Stimulated activated CD4-positive, alpha-beta T cell treated with anti-CD3 and anti-CD28 coated beads, Interleukin-2, amount 100 ng/mL, for 4 hours (primary cell): Measurements from ENCODE around the gene ARNT2.

ENCODE experiments used
- DNase-seq: peaks from one replicate; pipeline ENCODE4 v3.0.0-alpha.2; 2020; ENCODE audit warnings: low read depth

Gene ARNT2

DNA sequence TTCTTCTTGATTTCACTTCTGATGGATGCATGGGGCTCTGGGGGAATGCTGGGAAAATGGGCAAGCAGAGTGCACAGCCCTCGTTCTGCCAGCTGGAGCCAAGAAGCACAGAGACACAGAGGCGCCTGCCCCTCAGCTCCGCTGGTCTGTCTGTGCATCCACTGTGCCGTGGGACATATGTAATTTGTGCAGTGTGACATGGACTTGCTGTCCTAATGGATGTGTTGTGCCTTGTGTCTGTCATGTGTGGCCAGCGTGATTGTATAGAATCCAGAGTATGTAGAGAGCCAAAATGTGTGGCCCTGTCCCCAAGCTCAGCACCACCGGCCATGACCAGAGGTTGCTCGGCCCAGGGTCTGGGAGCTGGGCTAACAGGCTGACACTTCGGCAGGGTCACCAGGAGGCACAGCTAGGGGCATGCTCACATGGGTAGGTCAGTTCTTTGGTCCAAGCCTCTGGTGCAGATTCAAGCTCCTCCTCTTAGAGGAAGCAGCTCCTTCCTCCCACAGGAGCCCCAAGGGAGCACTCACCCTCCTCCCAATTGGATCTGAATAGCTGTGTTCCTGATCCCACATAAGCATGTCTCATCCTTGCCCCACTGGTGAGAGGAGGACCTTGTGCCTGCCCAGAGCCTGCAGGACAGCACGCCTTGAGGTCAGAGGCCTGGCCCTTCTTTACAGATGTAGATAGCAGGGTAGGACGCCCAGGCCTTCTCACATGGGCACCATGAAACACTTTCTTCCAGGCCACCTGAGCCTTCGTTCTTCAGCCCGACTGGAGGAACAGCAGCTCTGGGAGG is 190.1 kb downstream of the ARNT2 start:
- DNase-seq: no peak

DNA sequence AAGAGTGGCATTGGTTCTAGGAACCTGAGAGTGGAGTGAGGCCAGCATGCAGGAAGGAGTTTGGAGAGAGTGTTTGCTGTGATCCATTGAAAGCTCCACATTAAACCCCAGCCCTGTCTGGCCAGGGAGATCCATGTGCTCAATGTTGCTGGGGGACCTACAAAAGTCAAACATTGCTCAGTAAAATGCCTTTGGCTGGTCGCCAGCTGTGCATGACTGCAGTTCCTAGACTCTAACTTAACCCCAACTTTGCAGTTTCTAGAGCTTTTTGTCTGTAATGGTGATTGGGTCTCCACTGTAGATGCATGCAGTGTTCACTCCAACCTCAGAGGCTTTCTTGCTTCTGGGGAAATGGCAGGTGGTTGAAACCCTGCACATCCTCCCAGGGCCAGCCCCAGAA is 191.2 kb downstream of the ARNT2 start:
- no peak for DNase-seq

GRCh38 chr15:80596521-80596976 is 192.4 kb downstream of the ARNT2 start:
- DNase-seq: no peak

GRCh38 chr15:80597076-80597475 is 192.9 kb downstream of the ARNT2 start:
- no peak for DNase-seq

GRCh38 chr15:80599359-80599758 is 195.2 kb downstream of the ARNT2 start:
- DNase-seq: no peak

- no peak for DNase-seq
These were observed 196.4 kb downstream of the ARNT2 start for GRCh38 chr15:80600626-80601025.

GRCh38 chr15:80601256-80601655 is 197.1 kb downstream of the ARNT2 start:
- no peak for DNase-seq

- no peak for DNase-seq
These were observed 200.7 kb downstream of the ARNT2 start for GRCh38 chr15:80604583-80605575.

GRCh38 chr15:80605591-80606150 is 201.5 kb downstream of the ARNT2 start:
- no peak for DNase-seq

- no peak for DNase-seq
These were observed 202.4 kb downstream of the ARNT2 start for GRCh38 chr15:80606511-80607071.

- DNase-seq: no peak
These were observed 203.3 kb downstream of the ARNT2 start for GRCh38 chr15:80607287-80607980.

- no peak for DNase-seq
These were observed 204.5 kb downstream of the ARNT2 start for GRCh38 chr15:80608688-80609087.

- DNase-seq: no peak
These were observed 204.9 kb downstream of the ARNT2 start for GRCh38 chr15:80609091-80609490.

DNA sequence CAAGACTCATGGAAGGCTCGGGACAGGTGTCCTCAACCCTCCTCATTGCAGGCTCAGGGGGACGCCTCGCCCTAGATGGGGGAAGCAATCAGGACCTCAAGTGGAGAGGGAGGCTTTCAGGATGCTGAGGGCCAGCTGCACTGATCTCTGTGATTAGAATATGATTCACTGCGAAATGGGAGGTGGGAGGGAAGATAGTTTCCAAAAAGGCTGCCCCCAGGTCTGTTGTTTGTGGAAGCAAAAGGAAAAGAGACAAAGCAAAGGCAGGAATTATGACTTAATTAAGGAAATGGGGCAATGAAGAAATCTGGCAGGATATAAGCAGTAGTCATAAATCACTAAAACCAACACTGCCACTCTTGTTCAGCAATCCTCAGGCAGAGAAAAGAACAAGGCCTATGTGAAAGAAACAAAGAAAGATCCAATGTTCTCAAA is 205.3 kb downstream of the ARNT2 start:
- no peak for DNase-seq

- no peak for DNase-seq
These were observed 207.4 kb downstream of the ARNT2 start for GRCh38 chr15:80611543-80612080.

- no peak for DNase-seq
These were observed 208.1 kb downstream of the ARNT2 start for GRCh38 chr15:80612118-80612823.

DNA sequence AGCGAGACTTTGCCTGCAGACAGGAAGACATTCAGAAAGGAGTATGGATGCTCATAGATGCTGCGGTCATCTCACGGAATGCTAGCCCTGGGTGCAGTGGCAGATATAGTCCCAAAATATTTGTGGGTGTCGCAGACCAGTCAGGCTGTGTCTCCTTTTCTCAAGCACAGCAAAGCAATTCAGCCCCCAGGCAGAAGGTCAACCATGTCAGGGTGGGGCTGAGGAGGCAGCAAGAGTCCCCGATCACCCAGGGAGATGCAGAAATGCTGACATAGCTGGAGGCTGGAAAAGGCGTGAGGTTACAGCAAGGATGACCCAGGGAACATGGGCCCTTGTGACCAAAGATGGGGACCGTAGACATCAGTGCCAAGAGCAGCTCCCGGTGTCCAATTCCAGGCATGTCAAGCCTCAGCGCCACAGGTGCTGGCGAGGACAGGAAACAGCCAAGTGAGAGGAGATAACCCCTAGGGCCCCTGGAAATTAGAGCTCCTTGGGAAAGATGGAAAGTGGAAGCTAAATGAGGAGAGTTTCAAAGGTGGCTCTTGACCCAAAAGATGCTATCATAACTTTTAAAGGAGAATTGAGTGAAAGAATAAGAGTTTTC is 209.7 kb downstream of the ARNT2 start:
- no peak for DNase-seq

DNA sequence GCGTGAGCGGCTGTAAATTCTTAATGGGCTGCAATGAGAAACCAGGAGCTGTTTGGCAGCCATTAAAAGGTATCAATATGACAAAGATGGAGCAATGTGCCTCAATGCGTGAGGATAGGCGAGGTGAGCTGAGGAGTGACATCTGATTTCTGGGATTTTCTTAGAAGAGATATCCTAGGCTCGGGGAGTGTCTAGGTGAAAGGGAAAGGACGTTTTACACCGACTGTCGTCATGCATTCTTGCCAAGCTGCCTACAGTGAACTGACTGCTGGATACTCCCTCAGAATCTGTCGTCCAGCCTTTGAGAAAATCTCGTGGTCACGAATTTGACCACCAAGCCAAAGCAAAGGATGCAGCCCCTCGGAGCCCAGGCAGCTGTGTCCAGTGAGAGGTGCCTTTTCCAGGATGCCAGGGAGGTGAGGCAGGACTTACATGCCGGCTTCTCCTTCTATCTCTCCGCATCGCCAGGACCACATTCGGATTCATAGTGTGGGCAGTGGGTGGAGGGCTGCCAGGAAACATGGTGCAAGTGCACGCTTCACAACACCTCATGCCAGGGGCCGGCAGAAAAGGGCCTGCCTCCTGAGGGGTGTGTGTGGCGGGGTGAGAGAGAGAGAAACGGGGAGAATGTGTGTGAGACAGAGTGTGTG is 210.7 kb downstream of the ARNT2 start:
- DNase-seq: no peak

DNA sequence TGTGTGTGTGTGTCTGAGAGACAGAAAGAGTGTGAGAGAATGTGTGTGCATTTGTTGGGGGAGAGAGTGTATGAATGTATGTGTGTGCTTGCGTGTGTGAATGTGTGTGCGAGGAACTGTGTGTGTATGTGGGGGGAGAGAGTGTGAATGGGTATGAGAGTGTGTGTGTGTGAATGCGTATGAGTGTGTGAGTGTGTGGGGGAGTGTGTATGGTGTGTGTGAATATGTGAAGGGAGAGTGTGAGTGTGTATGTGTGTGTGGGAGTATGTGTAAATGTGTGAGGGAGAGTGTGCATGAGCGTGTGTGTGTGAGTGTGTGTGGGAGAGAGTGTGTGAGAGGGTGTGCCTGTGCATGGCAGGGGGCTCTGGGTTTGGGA is 211.2 kb downstream of the ARNT2 start:
- no peak for DNase-seq
